ENCODE results near the gene XPC.

XPC gene

DNA sequence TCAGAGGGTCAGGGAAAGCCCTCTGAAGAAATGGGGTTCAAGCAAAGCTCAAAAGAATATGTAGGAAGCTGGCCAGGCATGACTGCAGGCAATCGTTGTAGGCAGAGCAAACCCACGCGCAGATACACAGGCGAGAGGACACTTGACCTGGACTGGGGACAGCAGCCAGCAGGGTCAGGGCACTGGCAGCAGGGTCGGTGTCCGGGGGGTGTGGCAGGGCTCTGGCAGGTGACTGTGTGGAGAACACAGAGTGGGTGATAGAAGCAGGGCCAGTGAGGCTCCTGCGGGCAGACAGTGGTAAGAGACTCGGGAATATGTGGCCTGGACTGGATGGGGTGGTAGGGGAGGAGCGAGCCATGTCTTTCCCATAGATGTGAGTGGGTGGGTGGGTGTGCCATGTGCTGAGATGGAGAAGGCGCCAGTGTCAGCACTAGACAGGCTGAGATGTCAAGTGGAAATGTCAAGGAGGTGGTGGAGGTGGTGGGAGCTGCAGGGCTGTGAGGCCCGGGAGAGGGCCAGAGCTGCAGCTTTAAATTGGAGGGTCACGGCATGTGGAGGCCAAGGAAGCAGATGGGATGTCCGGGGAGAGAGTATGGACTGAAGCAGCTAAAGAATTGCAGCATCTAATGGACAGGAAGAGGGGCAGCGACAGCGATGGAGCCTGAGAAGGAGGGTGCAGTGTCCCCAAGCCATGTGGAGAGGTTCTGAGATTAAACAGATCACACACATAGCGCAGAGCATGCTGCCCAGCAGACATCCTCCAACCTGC, 40.1 kb downstream of the XPC start:
- Histone ChIP-seq H3K27ac (peak overlapping the region in 1 of 2 donors; percentile 91), H3K4me3 (no peak overlapping the region)
- TF ChIP-seq, protein P1, sequence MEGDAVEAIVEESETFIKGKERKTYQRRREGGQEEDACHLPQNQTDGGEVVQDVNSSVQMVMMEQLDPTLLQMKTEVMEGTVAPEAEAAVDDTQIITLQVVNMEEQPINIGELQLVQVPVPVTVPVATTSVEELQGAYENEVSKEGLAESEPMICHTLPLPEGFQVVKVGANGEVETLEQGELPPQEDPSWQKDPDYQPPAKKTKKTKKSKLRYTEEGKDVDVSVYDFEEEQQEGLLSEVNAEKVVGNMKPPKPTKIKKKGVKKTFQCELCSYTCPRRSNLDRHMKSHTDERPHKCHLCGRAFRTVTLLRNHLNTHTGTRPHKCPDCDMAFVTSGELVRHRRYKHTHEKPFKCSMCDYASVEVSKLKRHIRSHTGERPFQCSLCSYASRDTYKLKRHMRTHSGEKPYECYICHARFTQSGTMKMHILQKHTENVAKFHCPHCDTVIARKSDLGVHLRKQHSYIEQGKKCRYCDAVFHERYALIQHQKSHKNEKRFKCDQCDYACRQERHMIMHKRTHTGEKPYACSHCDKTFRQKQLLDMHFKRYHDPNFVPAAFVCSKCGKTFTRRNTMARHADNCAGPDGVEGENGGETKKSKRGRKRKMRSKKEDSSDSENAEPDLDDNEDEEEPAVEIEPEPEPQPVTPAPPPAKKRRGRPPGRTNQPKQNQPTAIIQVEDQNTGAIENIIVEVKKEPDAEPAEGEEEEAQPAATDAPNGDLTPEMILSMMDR (IDR thresholded peaks at IDR 0.05) = no peak
- DNase-seq (ENCODE audit: low spot score) = no peak

DNA sequence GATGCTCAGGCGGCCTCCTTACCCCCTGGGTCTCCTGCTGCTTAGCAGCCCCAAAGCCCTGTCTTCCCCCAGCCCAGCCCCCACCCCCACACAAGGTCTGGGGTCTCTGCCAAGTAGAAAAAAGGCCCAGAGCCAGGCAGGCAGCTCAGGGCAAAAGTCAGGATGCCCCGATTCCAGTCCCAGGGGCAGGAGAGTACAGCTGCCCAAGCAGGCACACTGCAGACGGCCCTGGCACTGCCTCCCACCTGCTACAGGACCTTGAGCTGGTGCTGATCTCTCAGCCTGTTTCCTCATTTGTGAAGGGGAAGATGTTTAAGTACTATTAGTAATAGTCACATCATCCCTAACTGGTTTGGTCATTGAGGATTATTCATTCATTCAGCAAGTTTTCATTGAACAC, 41.0 kb downstream of the XPC start:
- DNase-seq (ENCODE audit: low spot score) = no peak
- peak overlapping the region; percentile 45 to 91 for H3K27ac ChIP-seq
- TF ChIP-seq, protein P1 (IDR thresholded peaks at IDR 0.05) = no peak

DNA sequence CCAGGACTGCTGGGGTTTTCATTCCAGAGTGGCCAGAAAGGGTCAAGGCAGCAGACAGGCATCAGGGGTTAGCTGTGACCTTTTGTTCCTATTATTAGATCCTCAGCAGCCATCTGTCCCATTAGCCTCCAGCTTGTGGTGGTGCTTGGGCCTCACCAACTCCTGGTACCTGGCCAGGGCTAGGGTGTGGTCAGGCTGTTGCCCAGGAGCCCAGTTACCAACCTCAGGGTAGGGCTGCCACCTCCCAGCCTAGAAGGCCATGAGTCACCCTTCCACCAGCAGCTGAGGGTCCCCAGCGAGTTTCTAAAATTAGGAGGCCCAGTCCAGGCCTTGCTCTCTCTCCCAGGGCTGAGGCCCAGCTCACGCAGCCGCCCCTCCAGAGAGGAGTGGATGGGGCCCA, 41.4 kb downstream of the XPC start:
- DNase-seq (ENCODE audit: low spot score) = peak; percentile 82
- TF ChIP-seq, protein P1 (IDR thresholded peaks at IDR 0.05) = no peak
- Histone ChIP-seq H3K27ac (peak overlapping the region; percentile 45 to 91), H3K4me3 (no peak overlapping the region)

More for the DNA sequence above, 41.0 kb downstream of the XPC start:
- H3K4me3 ChIP-seq = no peak overlapping the region

DNA sequence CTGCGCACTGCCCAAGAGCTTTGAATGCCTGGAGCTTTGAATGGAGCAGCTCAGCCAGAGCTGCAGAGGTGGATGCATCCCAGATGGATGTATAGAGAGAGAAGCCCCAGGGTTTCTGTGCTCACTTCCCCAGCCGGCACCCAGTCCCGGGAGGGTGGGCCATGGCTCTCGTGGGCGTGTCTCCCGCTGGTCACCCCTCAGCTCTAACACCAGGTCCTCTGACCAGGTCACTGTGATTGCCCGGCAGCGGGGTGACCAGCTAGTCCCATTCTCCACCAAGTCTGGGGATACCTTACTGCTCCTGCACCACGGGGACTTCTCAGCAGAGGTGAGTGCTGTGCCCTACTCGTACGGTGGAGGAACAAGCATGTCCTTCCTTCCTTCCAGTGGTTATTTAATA, 42.8 kb downstream of the XPC start:
- Histone ChIP-seq H3K4me3 (no peak overlapping the region), H3K27ac (peak overlapping the region in 1 of 2 donors; percentile 91)
- DNase-seq (ENCODE audit: low spot score) = no peak
- TF ChIP-seq, protein P1 (IDR thresholded peaks at IDR 0.05) = no peak

DNA sequence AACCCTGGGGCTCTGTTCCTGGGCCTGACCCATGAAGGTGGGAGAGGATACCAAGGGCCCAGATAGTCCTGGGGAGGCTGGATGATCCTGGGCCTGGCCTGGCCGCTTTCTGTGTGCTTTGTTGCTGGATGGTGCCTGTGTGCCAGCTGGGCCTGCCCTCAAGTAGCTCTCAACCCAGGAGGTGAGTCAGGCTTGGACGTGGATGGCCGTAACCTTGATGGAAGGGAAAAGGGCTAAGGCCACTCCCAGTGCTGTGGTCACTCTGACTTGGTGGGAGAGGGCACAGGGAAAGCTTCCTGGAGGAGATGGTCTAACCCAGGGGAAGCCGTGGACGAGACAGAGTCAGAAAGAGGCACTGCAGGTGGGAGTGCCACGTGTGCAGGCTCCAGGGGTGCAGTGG, 44.1 kb downstream of the XPC start:
- peak overlapping the region in 1 of 2 donors; percentile 25 for H3K27ac ChIP-seq
- TF ChIP-seq, protein P1 (IDR thresholded peaks at IDR 0.05) = no peak
- peak; percentile 69 for DNase-seq (ENCODE audit: low spot score)
- no peak overlapping the region for H3K4me3 ChIP-seq

DNA sequence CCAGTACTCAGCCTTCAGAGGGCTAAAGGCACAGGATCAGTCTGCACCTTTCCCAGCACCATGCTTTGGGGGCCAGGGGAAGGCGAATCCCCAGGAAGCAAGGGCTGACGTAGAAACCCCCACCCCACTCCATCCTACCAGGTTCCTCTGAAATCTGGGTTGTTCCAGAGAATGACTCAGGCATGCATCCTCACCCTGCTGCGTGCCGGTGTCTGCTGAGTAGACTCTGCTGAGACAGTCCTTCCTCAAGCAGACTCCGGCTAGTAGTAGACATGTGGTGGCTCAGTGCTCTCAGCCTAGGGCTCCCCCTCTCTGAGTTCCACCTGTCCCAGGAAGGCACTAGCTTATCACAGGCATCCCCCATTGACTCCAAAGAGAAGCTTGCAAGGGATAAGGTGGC, 44.5 kb downstream of the XPC start:
- Histone ChIP-seq H3K4me3 (no peak overlapping the region), H3K27ac (peak overlapping the region in 1 of 2 donors; percentile 25)
- TF ChIP-seq, protein P1 (IDR thresholded peaks at IDR 0.05) = no peak
- no peak for DNase-seq (ENCODE audit: low spot score)

DNA sequence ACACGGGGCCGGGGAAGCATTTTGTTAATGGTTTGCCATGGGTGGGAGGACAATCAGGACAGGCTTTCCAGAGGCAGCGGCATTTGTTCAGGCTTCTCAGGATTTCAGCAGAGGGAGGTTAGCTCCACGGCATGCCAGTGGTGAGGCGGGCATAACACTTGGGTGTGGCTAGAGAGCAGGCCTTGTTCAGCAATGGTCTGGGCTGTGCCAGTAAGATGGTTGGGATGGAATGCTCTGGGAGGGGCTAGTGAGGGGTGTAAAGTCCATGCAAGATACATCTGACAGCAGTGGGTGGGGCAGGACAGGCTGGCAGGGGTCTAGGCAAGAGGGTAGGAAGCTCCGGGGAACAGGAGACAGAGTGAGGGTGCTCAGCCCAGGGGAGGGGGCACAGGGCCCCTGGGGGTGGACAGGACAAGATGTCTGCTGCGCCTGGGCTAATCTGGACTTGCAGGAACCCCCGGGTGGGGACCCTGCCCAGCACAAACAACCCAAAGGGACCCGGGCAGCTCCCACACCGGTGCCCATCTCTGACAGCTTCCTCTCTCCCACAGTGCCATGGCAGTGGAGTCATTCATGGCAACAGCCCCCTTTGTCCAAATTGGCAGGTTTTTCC, 45.1 kb downstream of the XPC start:
- TF ChIP-seq, protein P1 (IDR thresholded peaks at IDR 0.05) = no peak
- H3K27ac ChIP-seq = peak overlapping the region in 1 of 2 donors; percentile 26
- DNase-seq (ENCODE audit: low spot score) = no peak
- no peak overlapping the region for H3K4me3 ChIP-seq
